ENCODE results near the gene TSSK1B.
"Not testable (repeated sequence)": the region's sequence is repeated elsewhere in the genome, so short reads cannot be mapped to it uniquely, and the experiment has no call there.

The TSSK1B gene

DNA sequence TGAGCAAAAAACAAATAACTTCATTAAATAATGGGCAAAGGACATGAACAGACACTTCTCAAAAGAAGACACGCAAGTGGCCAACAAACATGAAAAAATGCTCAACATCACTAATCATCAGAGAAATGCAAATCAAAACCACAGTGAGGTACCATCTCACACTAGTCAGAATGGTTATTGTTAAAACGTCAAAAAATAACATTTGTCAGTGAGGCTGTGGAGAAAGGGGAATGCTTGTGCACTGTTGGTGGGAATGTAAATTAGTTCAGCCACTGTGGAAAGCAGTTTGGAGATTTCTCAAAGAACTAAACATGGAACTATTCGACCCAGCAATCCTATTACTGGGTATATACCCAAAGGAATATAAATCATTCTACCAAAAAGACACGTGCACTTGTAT, 36.8 kb downstream of the TSSK1B start:
- not testable (repeated sequence) for DNase-seq (ENCODE audit: low read depth, low spot score)

DNA sequence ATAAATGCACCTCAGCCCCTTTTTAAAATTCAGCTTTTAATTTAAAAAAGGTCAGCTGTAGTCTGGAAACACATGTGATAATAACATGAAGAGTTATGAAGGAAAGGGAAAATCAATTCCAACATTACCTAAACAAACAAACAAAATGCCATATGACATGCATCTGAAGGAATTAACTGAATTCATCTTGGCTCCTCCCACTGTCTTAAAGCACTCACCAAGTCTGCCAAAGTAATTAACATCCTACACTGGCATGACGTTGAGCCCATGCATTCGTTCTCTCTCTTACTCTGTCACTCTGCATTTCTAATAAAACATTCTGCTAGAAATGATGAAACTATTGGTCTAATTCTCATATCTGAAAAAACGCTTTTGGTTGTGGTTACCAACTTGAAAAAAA, 37.7 kb downstream of the TSSK1B start:
- no peak for DNase-seq (ENCODE audit: low read depth, low spot score)

DNA sequence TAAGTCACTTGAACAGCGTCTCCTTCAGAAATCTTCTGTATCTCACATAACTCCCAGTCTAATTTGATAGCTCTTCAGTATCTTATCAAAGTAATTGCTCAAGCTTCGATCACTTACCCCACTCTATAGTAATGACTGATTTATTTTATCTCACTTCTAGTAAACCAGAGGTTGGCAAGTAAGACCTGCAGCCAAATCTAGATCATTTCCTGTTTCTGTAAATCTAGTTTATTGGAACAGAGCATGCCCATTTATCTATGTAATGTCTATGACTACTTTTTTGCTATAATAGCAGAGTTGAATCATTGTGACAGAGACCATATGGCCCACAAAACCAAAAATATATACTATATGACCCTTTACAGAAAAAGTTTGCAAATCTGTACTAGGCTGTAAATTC, 40.1 kb downstream of the TSSK1B start:
- no peak for DNase-seq (ENCODE audit: low read depth, low spot score)

DNA sequence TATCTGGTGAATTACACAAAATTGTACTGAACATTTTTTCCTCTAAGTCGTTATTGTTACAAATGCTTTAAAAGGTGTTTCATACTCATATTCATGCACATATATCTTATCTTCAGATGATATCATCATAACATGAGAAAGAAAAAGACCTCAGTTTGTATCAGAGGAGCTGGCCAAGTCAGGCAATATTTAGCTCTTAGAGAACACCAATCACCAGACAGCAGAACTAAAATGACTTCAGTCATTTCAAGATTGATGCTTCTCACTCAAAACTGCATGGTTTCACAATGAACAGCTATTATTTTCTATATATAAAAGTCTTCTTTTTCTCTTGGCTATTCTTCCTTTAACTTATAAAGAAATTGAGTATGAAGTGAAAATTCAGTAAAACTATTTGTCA, 44.6 kb downstream of the TSSK1B start:
- no peak for DNase-seq (ENCODE audit: low read depth, low spot score)

DNA sequence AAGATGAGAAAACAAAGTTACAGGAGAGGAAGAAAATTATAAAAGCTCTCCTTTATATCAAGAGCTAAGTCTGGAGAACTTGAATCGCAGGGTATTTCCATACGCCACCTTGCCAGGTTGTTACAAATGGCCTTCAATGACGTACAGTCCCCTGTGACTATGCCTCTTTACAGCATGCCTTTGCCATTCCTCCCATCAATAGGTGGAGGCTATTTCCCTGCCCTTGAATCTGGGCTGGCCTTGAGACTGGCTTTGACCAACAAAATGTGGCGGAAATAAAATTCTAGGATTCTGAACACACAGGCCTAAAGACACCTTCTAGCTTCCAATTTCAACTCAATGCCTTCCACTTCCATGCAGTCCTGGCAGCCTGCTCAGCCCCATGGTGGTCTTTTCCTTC, 45.7 kb downstream of the TSSK1B start:
- no peak for DNase-seq (ENCODE audit: low read depth, low spot score)

DNA sequence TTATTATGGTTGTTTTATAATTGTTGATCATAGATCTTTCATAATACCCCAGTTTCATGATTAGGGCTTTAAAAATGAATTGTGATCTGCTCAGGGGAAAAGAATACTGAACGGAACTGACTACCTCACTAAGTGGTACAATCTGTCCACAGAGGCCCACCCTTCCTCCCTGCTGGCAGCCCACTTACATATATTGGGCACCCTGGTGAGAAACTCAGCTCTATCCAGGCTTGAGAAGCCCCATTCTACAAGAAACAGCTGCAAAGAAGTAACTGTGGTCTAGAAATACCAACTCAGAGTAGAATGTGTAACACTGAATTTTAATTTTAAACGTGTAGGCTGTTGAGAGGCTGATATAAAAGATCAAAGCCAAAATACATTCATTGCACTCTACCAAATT, 46.9 kb downstream of the TSSK1B start:
- no peak for DNase-seq (ENCODE audit: low read depth, low spot score)

DNA sequence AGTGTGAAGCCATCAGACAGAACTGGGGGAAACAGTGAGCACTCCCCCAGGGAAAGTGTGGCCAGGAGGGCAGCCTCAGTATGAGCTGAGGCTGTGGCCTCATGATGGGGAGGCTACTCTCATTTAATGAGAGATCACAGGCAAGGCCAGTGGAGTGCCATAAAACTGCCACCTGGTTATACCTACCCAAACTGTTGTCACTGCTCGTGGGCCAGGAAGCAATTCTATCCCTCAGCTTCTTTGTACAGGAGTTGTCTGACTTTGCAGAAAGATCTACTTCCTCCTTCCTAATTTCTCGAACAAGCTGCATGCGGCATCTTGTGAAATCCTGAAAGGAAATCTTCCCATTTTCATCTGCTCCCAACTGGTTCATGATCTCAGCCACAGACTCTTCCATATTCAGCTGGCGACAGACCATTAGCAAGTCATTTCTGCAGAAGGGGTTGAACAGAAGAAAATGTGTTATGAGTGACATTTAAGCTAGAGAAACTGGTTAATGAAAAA, 50.0 kb downstream of the TSSK1B start:
- DNase-seq (ENCODE audit: low read depth, low spot score) = no peak

DNA sequence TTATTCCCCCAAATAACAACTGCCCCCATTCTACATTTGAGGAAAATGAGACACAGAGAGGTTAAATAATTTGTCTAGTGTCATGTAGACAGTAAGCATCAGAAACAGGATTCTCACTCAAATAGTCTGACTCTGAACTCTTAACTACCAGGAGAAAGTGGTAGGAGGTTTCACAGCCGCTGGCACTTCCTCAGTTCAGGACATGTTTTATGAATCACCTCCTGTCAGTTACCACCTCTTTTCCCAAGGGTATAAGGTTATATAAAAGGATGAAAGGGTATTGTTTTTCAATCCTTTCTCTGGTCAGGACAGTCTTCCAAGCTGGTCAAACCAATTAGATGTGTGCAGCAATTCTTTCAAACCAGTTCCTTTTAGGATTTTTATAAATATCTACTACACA, 52.1 kb downstream of the TSSK1B start:
- DNase-seq (ENCODE audit: low read depth, low spot score) = no peak
